Measurements from ENCODE around the gene EMC10. TPM values are rescaled to one million over a fixed set of nuclear protein-coding genes. Genes with fewer than 3 reads are reported as not detected.

Gene EMC10
- total and polyA plus RNA-seq, 2 experiments from 2014 or later = 35.6 to 160 TPM

- H2AFZ ChIP-seq = no peak overlapping the region
- no peak for TF ChIP-seq EZH2phosphoT487 (IDR thresholded peaks at IDR 0.05; ENCODE audit: low read depth, severe bottlenecking, unreplicated experiment)
- TF ChIP-seq CTCF (IDR thresholded peaks at IDR 0.05; ENCODE audit: poor library complexity) = no peak
- no peak for TF ChIP-seq EZH2 (IDR thresholded peaks at IDR 0.05; ENCODE audit: borderline replicate concordance)
- no peak overlapping the region for H3K4me3 ChIP-seq
- H4K20me1 ChIP-seq (ENCODE audit: insufficient read depth, poor library complexity, severe bottlenecking) = no peaks in the 10 kb centered on the region
- no peak overlapping the region for H3K4me2 ChIP-seq
- no peaks in the 10 kb centered on the region for H3K27me3 ChIP-seq
- no peaks in the 10 kb centered on the region for H3K4me1 ChIP-seq (ENCODE audit: insufficient read depth)
- DNase-seq (ENCODE audit: low spot score) = no peak
- no peaks in the 10 kb centered on the region for H3K36me3 ChIP-seq (replicated peaks; ENCODE audit: insufficient read depth, low read depth)
- 83% methylated on average over 4 of the region's 4 CpGs for WGBS (ENCODE audit: low lambda C conversion rate, missing lambda C conversion rate)
- no peaks in the 10 kb centered on the region for H3K9me2 ChIP-seq (replicated peaks; ENCODE audit: insufficient read depth)
- no peaks in the 10 kb centered on the region for H3K79me2 ChIP-seq
- H3K9me3 ChIP-seq (ENCODE audit: low read depth) = peaks cover 4% of the 10 kb centered on the region
- no peak overlapping the region for H3K27ac ChIP-seq
Observed at GRCh38 chr19:50532952-50533351, 56.6 kb downstream of the EMC10 start.

GRCh38 chr19:50534478-50534877 is 58.2 kb downstream of the EMC10 start:
- H3K4me1 ChIP-seq (ENCODE audit: insufficient read depth) = no peaks in the 10 kb centered on the region
- H4K20me1 ChIP-seq (ENCODE audit: insufficient read depth, poor library complexity, severe bottlenecking) = no peaks in the 10 kb centered on the region
- no peak overlapping the region for H3K4me2 ChIP-seq
- WGBS (ENCODE audit: low lambda C conversion rate, missing lambda C conversion rate) = 95% methylated on average over 3 of the region's 3 CpGs
- H3K4me3 ChIP-seq = no peak overlapping the region
- no peaks in the 10 kb centered on the region for H3K9me2 ChIP-seq (replicated peaks; ENCODE audit: insufficient read depth)
- no peaks in the 10 kb centered on the region for H3K36me3 ChIP-seq (replicated peaks; ENCODE audit: insufficient read depth, low read depth)
- no peaks in the 10 kb centered on the region for H3K27me3 ChIP-seq
- no peak for DNase-seq (ENCODE audit: low spot score)
- H3K9me3 ChIP-seq (ENCODE audit: low read depth) = peaks cover 4% of the 10 kb centered on the region
- H3K27ac ChIP-seq = no peak overlapping the region
- H2AFZ ChIP-seq = no peak overlapping the region
- no peak for TF ChIP-seq CTCF (IDR thresholded peaks at IDR 0.05; ENCODE audit: poor library complexity)
- TF ChIP-seq EZH2phosphoT487 (IDR thresholded peaks at IDR 0.05; ENCODE audit: low read depth, severe bottlenecking, unreplicated experiment) = no peak
- no peak for TF ChIP-seq EZH2 (IDR thresholded peaks at IDR 0.05; ENCODE audit: borderline replicate concordance)
- H3K79me2 ChIP-seq = no peaks in the 10 kb centered on the region

- Histone ChIP-seq H3K27ac (no peak overlapping the region), H3K4me1 (ENCODE audit: insufficient read depth) (no peaks in the 10 kb centered on the region), H2AFZ (no peak overlapping the region), H3K4me2 (no peak overlapping the region), H3K9me2 (replicated peaks; ENCODE audit: insufficient read depth) (no peaks in the 10 kb centered on the region), H3K79me2 (no peaks in the 10 kb centered on the region), H3K36me3 (replicated peaks; ENCODE audit: insufficient read depth, low read depth) (no peaks in the 10 kb centered on the region), H3K27me3 (no peaks in the 10 kb centered on the region), H3K4me3 (no peak overlapping the region), H3K9me3 (ENCODE audit: low read depth) (peaks cover 4% of the 10 kb centered on the region), H4K20me1 (ENCODE audit: insufficient read depth, poor library complexity, severe bottlenecking) (no peaks in the 10 kb centered on the region)
- no peak for TF ChIP-seq CTCF (IDR thresholded peaks at IDR 0.05; ENCODE audit: poor library complexity)
- 72% methylated on average over 9 of the region's 11 CpGs for WGBS (ENCODE audit: low lambda C conversion rate, missing lambda C conversion rate)
- DNase-seq (ENCODE audit: low spot score) = no peak
Observed at GRCh38 chr19:50535672-50536187, 59.4 kb downstream of the EMC10 start.
